Upper lobe of left lung (tissue), 4 donors: Measurements from ENCODE around the gene HLA-DOA.

Experiments used
- CTCF ChIP-seq, 6 experiments: fragments of 450-650 bp in 4 of 6; fragments of 200-600 bp in 2 of 6; sonication (generic) in 2 of 6; IDR thresholded peaks; one replicate each; pipeline ENCODE4 v1.5.1; 2016 to 2019; ENCODE audit warnings: antibody characterized with exemption in 6 of 6
- POLR2A ChIP-seq, 4 donors: fragments of 450-650 bp; IDR thresholded peaks; one replicate each; pipeline ENCODE4 v1.5.1; 2016 to 2017; ENCODE audit warnings: antibody characterized with exemption in 4 of 4, mild to moderate bottlenecking in 2 of 4
- POLR2AphosphoS5 ChIP-seq, 2 donors: sonication (generic); formaldehyde crosslinking; IDR thresholded peaks; one replicate each; pipeline ENCODE4 v1.5.1; 2017; ENCODE audit warnings: antibody characterized with exemption in 2 of 2

- no peak for TF ChIP-seq POLR2A (IDR thresholded peaks at IDR 0.05)
- no peak for TF ChIP-seq CTCF (IDR thresholded peaks at IDR 0.05)
- no peak for TF ChIP-seq POLR2AphosphoS5 (IDR thresholded peaks at IDR 0.05)
Measured at GRCh38 chr6:33015798-33016197, 6.4 kb upstream of the HLA-DOA start.
